Activated naive CD8-positive, alpha-beta T cell treated with anti-CD3 and anti-CD28 coated beads for 36 hours (primary cell): ENCODE measurements around the gene NDUFA11. TPM values are rescaled to one million over a fixed set of nuclear protein-coding genes. Genes with fewer than 3 reads are reported as not detected.

Experiments
- DNase-seq: peaks from one replicate; pipeline ENCODE4 v3.0.0; 2021
- H3K27ac Mint-ChIP-seq: one replicate; pipeline ENCODE4 v1.8.0; 2022; ENCODE audit warnings: mild to moderate bottlenecking, moderate library complexity, mixed read lengths
- H3K27me3 Mint-ChIP-seq: one replicate; pipeline ENCODE4 v1.8.0; 2022; ENCODE audit warnings: mild to moderate bottlenecking, mixed read lengths
- H3K36me3 Mint-ChIP-seq: one replicate; pipeline ENCODE4 v1.8.0; 2021; ENCODE audit warnings: mild to moderate bottlenecking, mixed read lengths
- H3K4me1 Mint-ChIP-seq: one replicate; pipeline ENCODE4 v1.8.0; 2021; ENCODE audit warnings: mixed read lengths
- H3K4me3 Mint-ChIP-seq: one replicate; pipeline ENCODE4 v1.8.0; 2022; ENCODE audit warnings: mild to moderate bottlenecking, moderate library complexity, mixed read lengths
- H3K9me3 Mint-ChIP-seq: one replicate; pipeline ENCODE4 v1.8.0; 2022; ENCODE audit warnings: mixed read lengths
- total RNA-seq, 2 experiments: library from RNA; stranded (reverse); gene quantifications; one replicate each; pipeline ENCODE4 v1.2.3, GENCODE V29; 2021

The NDUFA11 gene
- 100 to 1,000 TPM; 244 to 255 TPM for total RNA-seq

DNA sequence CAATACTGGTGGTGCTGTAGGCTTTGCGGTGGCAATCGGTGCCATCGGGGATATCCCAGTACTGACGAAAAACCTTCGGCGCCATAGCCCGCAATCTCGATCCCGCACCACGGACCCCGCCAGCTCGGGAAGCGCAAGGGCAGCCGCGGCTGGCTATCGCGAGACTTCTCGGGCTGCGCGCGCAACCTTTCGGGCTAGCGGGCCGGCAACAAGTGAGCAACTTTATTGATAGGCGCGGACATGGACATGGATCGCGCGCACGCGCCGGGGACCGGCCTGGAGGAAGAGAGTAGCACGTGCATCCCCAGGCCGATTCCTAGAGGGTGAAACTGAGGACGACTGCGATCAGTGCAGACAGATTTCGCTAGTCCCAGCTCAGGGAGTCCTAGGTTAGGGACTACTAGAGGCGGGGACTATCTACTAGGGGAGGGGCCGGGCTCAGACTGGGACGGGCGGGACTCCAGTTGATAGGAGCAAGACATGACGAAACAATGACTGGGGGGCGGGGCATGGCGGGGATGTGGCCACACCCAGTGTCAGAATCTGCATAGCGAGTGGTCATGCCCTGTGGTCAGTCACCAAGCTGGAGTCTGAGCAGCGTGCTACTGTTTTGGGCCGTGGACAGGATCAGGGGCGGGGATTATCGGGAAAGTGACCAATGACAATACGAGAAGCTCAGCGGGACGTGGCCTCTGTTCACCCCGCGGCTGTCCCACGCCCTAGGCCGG is at the start of gene NDUFA11:
TSS of gene NDUFA11 (minus strand) at position 167 of the 728 bp plus-strand sequence. CDS start at position 85, 82 bp downstream.
- Mint-ChIP-seq H3K27me3 (peaks cover 4% of the 10 kb centered on the region), H3K4me3 (peak within 1 kb of the TSS; percentile 98), H3K27ac (peak within 1 kb of the TSS; percentile 99), H3K36me3 (peaks cover 25% of the 10 kb centered on the region), H3K9me3 (no peaks in the 10 kb centered on the region), H3K4me1 (peaks cover 35% of the 10 kb centered on the region)
- DNase-seq, result peak; percentile 96

DNA sequence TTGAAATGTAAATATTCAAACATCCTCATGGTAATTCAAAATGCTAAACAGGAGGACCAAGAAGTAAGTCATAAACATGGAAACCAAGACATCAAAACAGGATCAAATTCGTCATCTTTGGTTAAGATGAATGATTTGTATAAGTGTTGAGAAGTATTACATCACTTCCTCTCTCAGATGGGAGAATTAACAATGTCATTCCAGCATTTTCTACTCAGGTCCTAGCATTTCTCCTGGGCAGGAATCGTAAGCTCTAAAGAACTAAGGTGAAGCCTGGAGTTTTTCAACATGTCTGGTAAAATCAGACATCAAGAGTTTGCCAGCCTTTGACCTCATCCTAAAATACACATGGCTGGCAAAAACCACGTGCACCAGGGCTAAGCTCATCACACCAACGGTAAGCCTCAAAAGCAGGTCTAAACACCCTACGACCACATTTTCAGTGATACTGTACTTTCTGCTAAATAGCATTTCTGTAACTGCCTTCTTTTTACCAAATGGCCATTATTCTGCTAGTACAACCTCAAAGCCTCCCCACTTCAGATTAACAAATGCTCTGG is 49.5 kb upstream of the NDUFA11 start:
- peaks cover 1% of the 10 kb centered on the region for H3K9me3 Mint-ChIP-seq
- H3K4me3 Mint-ChIP-seq, result peak overlapping the region; percentile 73
- H3K27me3 Mint-ChIP-seq, result no peaks in the 10 kb centered on the region
- peak overlapping the region; percentile 97 for H3K27ac Mint-ChIP-seq
- H3K4me1 Mint-ChIP-seq, result peaks cover 87% of the 10 kb centered on the region
- no peak for DNase-seq
- H3K36me3 Mint-ChIP-seq, result peaks cover 51% of the 10 kb centered on the region

DNA sequence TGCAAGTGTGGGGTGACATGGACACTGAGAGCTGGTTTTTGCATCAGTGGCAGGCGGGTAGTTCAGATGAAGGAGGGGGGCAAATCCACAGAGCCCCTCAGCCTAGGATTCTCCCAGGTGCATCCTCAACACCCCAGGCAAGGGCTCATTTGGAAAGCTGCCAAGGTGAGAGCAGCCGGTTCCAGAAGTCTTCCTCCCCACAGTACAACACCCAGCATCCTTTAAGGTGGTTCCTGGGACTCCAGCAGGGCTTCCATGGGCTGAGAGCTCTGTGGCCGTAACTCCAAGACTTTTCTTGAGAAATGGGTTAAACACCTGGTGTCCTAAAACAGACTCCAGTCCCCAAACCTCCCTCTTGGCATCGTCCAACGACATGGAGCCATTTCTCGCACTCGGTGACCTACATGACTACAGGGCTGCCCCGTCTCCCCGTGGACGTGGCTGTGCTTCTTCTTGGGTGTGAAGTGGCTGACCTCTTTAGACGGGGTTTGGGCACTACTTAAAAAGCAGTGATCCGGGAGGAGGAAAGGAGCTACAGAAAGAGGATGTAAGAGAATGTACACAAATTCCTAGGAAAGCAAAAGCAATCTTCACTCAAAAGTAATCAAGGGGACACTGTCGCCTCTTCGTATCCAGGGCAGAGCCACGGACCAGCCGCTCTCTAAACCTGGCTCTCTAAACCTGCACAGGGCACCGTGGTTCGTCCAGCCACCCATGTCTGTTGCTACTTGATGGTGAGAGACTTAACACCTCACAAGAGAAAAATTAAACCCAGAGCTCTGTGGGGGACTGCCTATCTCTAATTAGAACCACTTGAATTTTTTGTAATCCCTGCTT is 48.8 kb upstream of the NDUFA11 start:
- no peak for DNase-seq
- H3K27me3 Mint-ChIP-seq, result no peaks in the 10 kb centered on the region
- H3K9me3 Mint-ChIP-seq, result peaks cover 1% of the 10 kb centered on the region
- H3K36me3 Mint-ChIP-seq, result peaks cover 56% of the 10 kb centered on the region
- H3K4me1 Mint-ChIP-seq, result peaks cover 87% of the 10 kb centered on the region
- H3K4me3 Mint-ChIP-seq, result peak overlapping the region; percentile 14
- H3K27ac Mint-ChIP-seq, result peak overlapping the region; percentile 97

DNA sequence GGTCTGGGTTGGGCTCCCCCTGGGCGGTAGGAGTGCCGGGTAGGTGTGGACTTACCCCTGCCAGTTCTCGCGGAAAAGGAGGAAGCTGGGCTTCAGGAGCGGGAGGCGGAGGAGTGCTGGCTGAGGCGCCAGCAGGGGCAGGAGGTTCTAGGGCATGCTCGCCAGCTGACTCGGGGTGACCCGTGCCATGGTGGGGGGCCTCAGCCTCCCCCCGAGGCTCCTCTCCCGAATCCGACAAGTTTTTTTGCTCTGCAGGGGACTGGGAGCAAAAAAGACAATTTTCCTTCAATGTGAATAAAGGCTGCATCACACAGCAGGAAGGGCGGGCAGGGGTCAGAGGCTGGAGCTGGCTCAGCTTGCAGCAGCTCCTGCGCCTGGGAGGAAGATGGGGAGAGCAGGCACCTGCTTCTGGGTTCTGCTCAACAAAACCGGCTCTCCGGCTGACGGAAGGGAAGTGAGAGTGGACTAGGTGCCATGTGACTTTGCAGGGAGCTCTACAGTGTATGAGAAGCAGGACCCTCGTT is 47.8 kb upstream of the NDUFA11 start:
- DNase-seq, result no peak
- Mint-ChIP-seq H3K4me3 (no peak overlapping the region), H3K9me3 (peaks cover 1% of the 10 kb centered on the region), H3K4me1 (peaks cover 83% of the 10 kb centered on the region), H3K27ac (peak overlapping the region; percentile 97), H3K27me3 (no peaks in the 10 kb centered on the region), H3K36me3 (peaks cover 57% of the 10 kb centered on the region)

DNA sequence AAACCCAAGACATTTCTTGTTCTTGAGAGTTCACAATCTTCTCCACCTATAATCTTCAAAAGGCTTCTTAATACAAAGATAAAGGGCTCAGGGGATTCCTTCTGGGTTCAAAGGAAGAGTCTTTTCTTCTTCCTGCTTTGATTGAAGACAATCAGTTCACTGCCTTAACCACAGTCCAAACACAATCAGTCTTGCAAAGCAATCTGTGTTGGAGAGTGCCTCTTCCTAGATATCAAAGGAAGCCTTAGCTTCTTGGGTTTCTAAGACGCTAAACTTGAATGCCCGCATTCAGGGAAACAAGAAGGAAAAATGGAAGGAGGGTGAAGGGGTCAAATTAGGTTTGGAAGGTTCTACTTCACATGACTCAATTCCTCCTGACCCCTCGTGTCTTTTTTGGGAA is 47.2 kb upstream of the NDUFA11 start:
- Mint-ChIP-seq H3K9me3 (peaks cover 1% of the 10 kb centered on the region), H3K36me3 (peaks cover 59% of the 10 kb centered on the region)

DNA sequence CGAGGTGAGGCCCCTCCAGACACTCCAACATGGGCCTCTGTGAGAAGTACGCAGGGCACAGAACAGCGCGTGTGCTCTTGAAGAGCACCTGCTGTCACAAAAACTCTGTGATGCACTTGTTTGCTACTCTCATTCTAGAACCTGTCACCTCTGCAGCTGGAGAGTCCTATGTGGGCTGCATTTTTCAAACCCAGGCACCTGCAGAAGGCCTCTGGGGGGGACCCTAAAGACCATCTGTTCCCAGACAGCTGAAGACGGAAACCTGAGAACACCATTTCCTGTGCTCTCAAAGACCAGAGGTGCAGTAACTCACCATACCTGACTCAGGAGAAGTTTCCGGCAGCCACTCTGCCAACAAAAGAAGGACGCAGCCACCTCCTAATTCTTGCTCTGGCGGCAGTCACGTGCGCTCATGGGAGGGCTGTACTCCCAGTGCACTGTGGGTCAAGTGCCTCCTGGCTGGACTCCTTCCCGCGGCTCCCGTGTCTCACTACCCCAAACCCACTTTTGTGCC is 46.3 kb upstream of the NDUFA11 start:
- peak overlapping the region; percentile 58 for H3K4me3 Mint-ChIP-seq
- DNase-seq, result peak; percentile 46
- H3K36me3 Mint-ChIP-seq, result peaks cover 61% of the 10 kb centered on the region
- peaks cover 82% of the 10 kb centered on the region for H3K4me1 Mint-ChIP-seq
- H3K27ac Mint-ChIP-seq, result peak overlapping the region; percentile 86
- no peaks in the 10 kb centered on the region for H3K27me3 Mint-ChIP-seq
- H3K9me3 Mint-ChIP-seq, result peaks cover 1% of the 10 kb centered on the region

More for the DNA sequence above, 47.2 kb upstream of the NDUFA11 start:
- DNase-seq, result no peak
- Mint-ChIP-seq H3K4me3 (peak overlapping the region; percentile 58), H3K4me1 (peaks cover 82% of the 10 kb centered on the region), H3K27ac (peak overlapping the region; percentile 86), H3K27me3 (no peaks in the 10 kb centered on the region)

DNA sequence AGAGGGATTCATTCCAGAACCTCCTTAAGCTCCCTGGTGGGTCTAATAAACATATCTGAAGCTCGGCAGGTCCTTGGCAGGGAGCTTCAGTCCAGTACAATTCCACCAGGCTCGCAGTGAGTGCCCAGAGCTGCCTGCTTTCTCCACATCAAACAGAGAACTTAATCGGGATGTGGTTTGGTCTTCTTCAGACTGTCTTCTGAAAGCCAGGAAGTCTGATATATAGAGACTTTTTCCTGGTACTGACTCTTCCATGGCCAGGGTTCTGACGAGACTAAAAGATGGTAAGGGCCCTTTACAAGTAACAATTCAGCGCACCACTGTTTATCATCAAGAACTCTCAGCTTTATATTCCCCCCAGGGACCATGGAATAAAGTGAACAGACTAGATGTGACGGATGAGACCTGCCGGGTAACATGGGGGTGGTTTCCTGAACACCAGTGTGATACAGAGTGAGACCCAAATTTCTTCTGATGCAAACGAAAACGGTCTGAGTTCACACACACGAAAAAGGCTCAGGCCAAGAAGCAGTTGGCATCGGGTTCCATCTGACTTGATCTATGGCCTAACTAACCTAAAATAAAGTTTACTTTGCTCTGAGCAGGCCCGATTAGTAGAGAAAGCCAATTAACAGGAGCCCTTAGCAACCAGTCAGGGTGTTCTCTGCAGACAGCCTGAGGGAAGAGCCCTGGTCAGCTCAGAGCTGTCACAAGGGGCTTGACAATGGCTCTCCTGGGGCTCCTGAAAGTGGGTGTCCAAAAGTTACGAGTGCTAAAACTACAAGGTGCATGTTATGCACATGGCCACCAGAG is 45.4 kb upstream of the NDUFA11 start:
- Mint-ChIP-seq H3K36me3 (peaks cover 55% of the 10 kb centered on the region), H3K27ac (peak overlapping the region; percentile 86), H3K4me1 (peaks cover 81% of the 10 kb centered on the region), H3K27me3 (no peaks in the 10 kb centered on the region), H3K4me3 (peak overlapping the region; percentile 58), H3K9me3 (peaks cover 1% of the 10 kb centered on the region)
- no peak for DNase-seq

DNA sequence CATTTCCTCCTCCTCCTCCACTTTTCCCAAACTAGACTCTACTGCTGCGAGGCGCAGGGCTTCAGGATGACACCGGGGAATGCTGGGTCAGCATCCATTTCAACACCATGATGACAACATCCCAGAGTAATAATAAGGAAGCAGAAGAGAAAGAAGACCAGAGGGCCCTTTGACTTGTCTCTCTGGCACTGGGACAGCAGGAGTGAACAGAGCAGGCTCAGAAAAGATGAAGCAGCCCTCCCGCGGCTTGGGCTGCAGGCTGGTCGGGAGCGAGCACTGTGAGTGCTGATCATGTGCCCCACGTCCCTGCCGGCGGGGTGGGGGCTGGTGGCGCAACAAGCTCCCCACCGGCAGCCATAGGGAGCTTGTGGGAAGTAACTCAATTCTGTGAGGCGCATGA is 43.8 kb upstream of the NDUFA11 start:
- H3K9me3 Mint-ChIP-seq, result peaks cover under 1% of the 10 kb centered on the region
- H3K4me1 Mint-ChIP-seq, result peaks cover 76% of the 10 kb centered on the region
- H3K27ac Mint-ChIP-seq, result peak overlapping the region; percentile 54
- no peak for DNase-seq
- no peaks in the 10 kb centered on the region for H3K27me3 Mint-ChIP-seq
- H3K36me3 Mint-ChIP-seq, result peaks cover 43% of the 10 kb centered on the region
- H3K4me3 Mint-ChIP-seq, result no peak overlapping the region

DNA sequence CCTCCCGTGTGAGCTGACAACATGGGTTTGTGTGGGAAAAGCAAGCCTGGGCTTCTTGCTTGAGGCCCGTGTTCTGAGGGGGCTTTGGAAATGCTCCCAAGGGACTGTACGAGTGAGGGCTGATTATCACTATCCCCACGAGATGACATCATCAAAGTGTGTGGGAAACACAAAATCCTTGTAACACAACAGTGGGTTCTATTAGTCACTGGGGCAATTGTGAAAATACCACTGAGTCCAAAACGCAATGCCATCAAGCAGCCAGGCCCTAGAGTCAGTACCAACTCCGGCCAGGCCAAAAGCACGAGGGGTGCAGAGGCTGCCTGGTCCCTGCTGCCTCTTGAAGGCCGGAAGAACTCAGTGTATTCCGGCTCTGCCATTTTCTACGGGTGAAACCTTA is 40.0 kb upstream of the NDUFA11 start:
- H3K36me3 Mint-ChIP-seq, result peaks cover 17% of the 10 kb centered on the region
- no peak overlapping the region for H3K27ac Mint-ChIP-seq
- H3K4me1 Mint-ChIP-seq, result peaks cover 40% of the 10 kb centered on the region
- H3K27me3 Mint-ChIP-seq, result no peaks in the 10 kb centered on the region
- no peaks in the 10 kb centered on the region for H3K9me3 Mint-ChIP-seq
- H3K4me3 Mint-ChIP-seq, result no peak overlapping the region
- no peak for DNase-seq

DNA sequence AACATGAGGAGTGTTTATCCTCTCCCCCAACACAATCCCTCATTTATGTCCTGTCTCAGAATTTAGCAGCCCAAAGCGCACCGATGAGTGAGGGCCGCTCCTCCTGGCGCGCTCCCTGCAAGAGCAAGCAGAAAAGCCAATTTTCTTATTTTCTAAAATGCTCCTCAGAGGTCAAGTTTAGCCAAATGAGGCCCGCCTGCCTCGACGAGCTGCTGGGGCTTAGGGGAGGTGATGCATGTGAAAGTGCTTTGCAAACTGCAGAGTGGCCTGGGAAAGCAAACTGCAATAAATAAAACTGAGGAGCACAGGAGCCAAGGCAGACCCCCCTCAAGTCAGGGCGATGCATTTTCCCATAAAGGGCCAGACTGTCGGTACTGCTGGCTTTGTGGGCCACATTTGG is 39.5 kb upstream of the NDUFA11 start:
- no peaks in the 10 kb centered on the region for H3K27me3 Mint-ChIP-seq
- H3K4me1 Mint-ChIP-seq, result peaks cover 37% of the 10 kb centered on the region
- no peak overlapping the region for H3K27ac Mint-ChIP-seq
- no peaks in the 10 kb centered on the region for H3K9me3 Mint-ChIP-seq
- no peak overlapping the region for H3K4me3 Mint-ChIP-seq
- H3K36me3 Mint-ChIP-seq, result peaks cover 16% of the 10 kb centered on the region
- DNase-seq, result no peak

DNA sequence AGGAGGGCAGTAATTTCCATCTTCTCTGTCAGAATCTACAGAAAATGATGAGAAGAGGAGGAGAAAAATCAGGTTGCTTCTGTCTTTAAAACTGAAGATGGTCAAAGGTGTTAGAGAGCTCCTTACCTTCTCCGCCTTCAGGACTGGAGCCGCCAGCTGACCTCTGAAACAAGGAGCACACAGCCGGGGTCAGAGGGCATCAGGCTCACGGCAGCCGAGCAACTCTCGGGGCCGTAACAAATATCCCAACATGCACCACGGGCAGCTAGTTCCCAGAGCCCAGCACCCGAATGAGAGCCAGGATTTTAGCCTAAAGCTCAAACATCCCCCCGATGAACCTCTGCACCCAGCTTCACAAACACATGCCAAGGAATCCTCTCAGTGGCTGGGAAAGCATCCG is 38.1 kb upstream of the NDUFA11 start:
- DNase-seq, result no peak
- Mint-ChIP-seq H3K27me3 (no peaks in the 10 kb centered on the region), H3K9me3 (no peaks in the 10 kb centered on the region), H3K36me3 (peaks cover 10% of the 10 kb centered on the region), H3K4me3 (no peak overlapping the region), H3K4me1 (peaks cover 29% of the 10 kb centered on the region), H3K27ac (no peak overlapping the region)

DNA sequence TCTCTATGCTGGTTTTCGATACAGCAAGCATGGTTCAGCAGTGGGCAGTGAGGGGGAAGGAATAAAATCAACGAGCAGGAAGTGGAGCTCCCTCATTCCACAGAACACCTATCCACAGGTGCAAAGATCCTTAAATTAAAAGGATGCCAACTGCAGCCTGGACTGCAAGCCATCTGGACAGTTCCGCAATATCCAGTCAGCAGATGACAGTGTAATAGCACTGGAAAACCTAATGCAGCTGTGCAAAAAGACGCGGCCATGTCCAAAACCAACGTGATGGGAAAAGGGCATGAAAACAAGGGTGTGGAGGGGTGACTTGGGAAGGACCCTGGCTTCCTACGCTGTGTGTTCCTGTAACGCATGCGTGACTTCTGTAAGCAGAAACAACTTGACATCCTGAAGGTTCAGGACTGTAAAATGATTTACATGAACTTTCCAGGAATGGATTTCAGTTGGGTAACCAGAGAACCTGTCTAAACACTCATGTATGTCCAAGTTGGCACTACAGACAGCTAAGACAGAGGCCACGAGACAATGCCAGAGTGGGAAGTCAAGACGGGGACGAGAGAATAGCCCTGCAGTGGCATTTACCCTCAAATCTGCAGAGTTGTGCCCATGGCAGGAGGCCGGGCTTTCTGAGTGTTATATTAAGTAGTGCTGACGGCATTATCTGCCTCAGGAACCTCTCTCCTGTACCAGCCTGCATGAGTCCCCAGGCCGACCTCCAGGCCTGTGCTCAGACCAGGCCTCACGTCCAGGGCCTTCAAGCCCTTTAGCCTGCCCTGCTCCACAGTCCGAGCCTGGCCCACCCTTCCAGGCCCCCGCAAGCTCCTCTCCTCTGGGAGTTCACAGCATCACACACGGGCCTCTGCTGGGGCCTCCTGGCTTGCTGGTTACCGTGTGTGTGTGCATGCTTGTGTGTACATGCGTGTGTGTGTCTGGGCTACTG is 36.9 kb upstream of the NDUFA11 start:
- peaks cover 12% of the 10 kb centered on the region for H3K36me3 Mint-ChIP-seq
- H3K9me3 Mint-ChIP-seq, result no peaks in the 10 kb centered on the region
- DNase-seq, result no peak
- peaks cover 23% of the 10 kb centered on the region for H3K4me1 Mint-ChIP-seq
- H3K27me3 Mint-ChIP-seq, result no peaks in the 10 kb centered on the region
- no peak overlapping the region for H3K4me3 Mint-ChIP-seq
- no peak overlapping the region for H3K27ac Mint-ChIP-seq

DNA sequence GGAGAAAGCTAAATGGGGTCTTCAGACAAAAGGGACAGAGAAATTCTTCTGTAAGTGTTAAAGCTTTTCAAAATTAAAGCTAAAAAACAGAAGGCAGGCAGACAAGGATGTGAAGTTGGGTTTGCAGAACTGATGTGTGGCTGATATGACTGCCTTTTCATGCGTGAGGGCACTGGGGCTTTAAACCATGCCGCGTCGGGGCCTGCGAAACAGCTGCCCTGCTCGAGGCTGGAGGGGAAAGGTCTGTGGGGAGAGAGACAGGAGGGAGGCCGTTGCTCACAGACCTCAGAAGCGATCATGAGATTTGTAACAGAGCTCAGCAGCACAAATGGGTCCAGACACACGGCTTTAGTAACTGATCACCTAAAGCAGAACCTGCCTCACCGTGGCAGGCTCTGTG is 34.0 kb upstream of the NDUFA11 start:
- H3K9me3 Mint-ChIP-seq, result no peaks in the 10 kb centered on the region
- no peak overlapping the region for H3K4me3 Mint-ChIP-seq
- H3K27me3 Mint-ChIP-seq, result no peaks in the 10 kb centered on the region
- no peak overlapping the region for H3K27ac Mint-ChIP-seq
- no peak for DNase-seq
- peaks cover 11% of the 10 kb centered on the region for H3K36me3 Mint-ChIP-seq
- H3K4me1 Mint-ChIP-seq, result no peaks in the 10 kb centered on the region
